HepG2 (cell line): ENCODE results near the gene RCC1. TPM values are rescaled to one million over a fixed set of nuclear protein-coding genes. Genes with fewer than 3 reads are reported as not detected.

Experiments used
- ARNTL ChIP-seq: sonication (generic); formaldehyde crosslinking; IDR thresholded peaks from 2 replicates; pipeline ENCODE4 v1.4.0; 2020; ENCODE audit warnings: mild to moderate bottlenecking, missing genetic modification reagents
- FOXP1 ChIP-seq, 2 experiments: fragments of 450-650 bp in 1 of 2; IDR thresholded peaks; 2 replicates each; pipeline ENCODE4 v1.6.1; 2017 to 2018; ENCODE audit warnings: antibody characterized with exemption in 1 of 2
- FOXP4 ChIP-seq: sonication (generic); formaldehyde crosslinking; IDR thresholded peaks from 2 replicates; pipeline ENCODE4 v1.4.0; 2020; ENCODE audit warnings: missing genetic modification reagents
- HOXD1 ChIP-seq: sonication (generic); formaldehyde crosslinking; IDR thresholded peaks from 2 replicates; pipeline ENCODE4 v1.5.0; 2020; ENCODE audit warnings: missing genetic modification reagents
- IRF2 ChIP-seq: IDR thresholded peaks from 2 replicates; pipeline ENCODE4 v1.6.1; 2018; ENCODE audit warnings: missing genetic modification reagents, missing compliant biosample characterization
- MTA3 ChIP-seq: sonication (generic); formaldehyde crosslinking; IDR thresholded peaks from 2 replicates; pipeline ENCODE4 v1.4.0; 2020; ENCODE audit warnings: missing genetic modification reagents
- NFKB2 ChIP-seq: sonication (generic); formaldehyde crosslinking; IDR thresholded peaks from 2 replicates; pipeline ENCODE4 v1.4.0; 2020; ENCODE audit warnings: missing genetic modification reagents, borderline replicate concordance
- NFYC ChIP-seq: IDR thresholded peaks from 2 replicates; pipeline ENCODE4 v1.6.1; 2016; ENCODE audit warnings: missing genetic modification reagents, missing compliant biosample characterization
- PHF5A ChIP-seq: IDR thresholded peaks from one replicate; pipeline ENCODE4 v1.6.1; 2018; ENCODE audit warnings: low read depth, missing genetic modification reagents; ENCODE audit not compliant: unreplicated experiment
- TRAFD1 ChIP-seq: sonication (generic); formaldehyde crosslinking; IDR thresholded peaks from 2 replicates; pipeline ENCODE4 v1.5.1; 2020; ENCODE audit warnings: missing genetic modification reagents, mild to moderate bottlenecking, borderline replicate concordance
- UBTF ChIP-seq: sonication (generic); formaldehyde crosslinking; IDR thresholded peaks from 2 replicates; pipeline ENCODE4 v1.4.0; 2020; ENCODE audit warnings: mild to moderate bottlenecking, missing genetic modification reagents
- ZKSCAN8 ChIP-seq: IDR thresholded peaks from 2 replicates; pipeline ENCODE4 v1.6.1; 2016; ENCODE audit warnings: borderline replicate concordance, missing genetic modification reagents, missing compliant biosample characterization
- ZNF20 ChIP-seq: sonication (generic); formaldehyde crosslinking; IDR thresholded peaks from 2 replicates; pipeline ENCODE4 v1.4.0; 2020; ENCODE audit warnings: mild to moderate bottlenecking, moderate library complexity, missing genetic modification reagents
- ZNF260 ChIP-seq: sonication (generic); formaldehyde crosslinking; IDR thresholded peaks from 2 replicates; pipeline ENCODE4 v1.4.0; 2020; ENCODE audit warnings: missing genetic modification reagents, low read depth, mild to moderate bottlenecking, borderline replicate concordance
- ZNF546 ChIP-seq: sonication (generic); formaldehyde crosslinking; conservative IDR thresholded peaks from 2 replicates; pipeline ENCODE4 v1.8.1; 2023; ENCODE audit warnings: mild to moderate bottlenecking, missing genetic modification reagents
- ZNF770 ChIP-seq: sonication (generic); formaldehyde crosslinking; IDR thresholded peaks from 2 replicates; pipeline ENCODE4 v1.5.0; 2020; ENCODE audit warnings: mild to moderate bottlenecking, missing genetic modification reagents
- ZSCAN5A ChIP-seq: sonication (generic); formaldehyde crosslinking; IDR thresholded peaks from 2 replicates; pipeline ENCODE4 v1.8.0; 2022; ENCODE audit warnings: mild to moderate bottlenecking, missing genetic modification reagents, borderline replicate concordance
- polyA plus RNA-seq, 8 experiments: library from polyadenylated mRNA; depleted of rRNA in 3 of 8; stranded (reverse) in 7 of 8; unstranded in 1 of 8; fragments of >200 nt; fragmentation: Illumina TruSeq in 4 of 8; extraction: Trizol in 4 of 8; gene quantifications; 2 replicates each; pipeline versions ENCODE4 v1.2.1 to v1.2.3, GENCODE V29; 2011 to 2016; ENCODE audit warnings: low read depth in 4 of 8, missing spikeins in 1 of 8, mixed read lengths in 1 of 8; ENCODE audit not compliant: insufficient read depth in 1 of 8
- total RNA-seq, 5 experiments: library from RNA; depleted of rRNA; stranded (reverse); fragments of >200 nt; fragmentation: Illumina TruSeq; extraction: Trizol; gene quantifications; 2 replicates each; pipeline ENCODE4 v1.2.3, GENCODE V29; 2016; ENCODE audit warnings: low read depth in 1 of 5

The RCC1 gene
- total and polyA plus RNA-seq, 2 of the 13 experiments (the other 11 are each of a cell fraction or from before 2014, with no cell fraction given): 47.2 to 80.8 TPM

GRCh38 chr1:28581531-28582247, 75.8 kb downstream of the RCC1 start (continued):
- peak; percentile 52 for TF ChIP-seq ZKSCAN8 (CRISPR knock-in tag)
- peak; percentile 74 for TF ChIP-seq ZNF770
- peak; percentile 71; the same call in 1 of the 2 replicates for TF ChIP-seq TRAFD1 (CRISPR knock-in tag)
- peak; percentile 92; the same call in 1 of the 2 replicates for TF ChIP-seq ZNF546 (CRISPR knock-in tag)
- peak; percentile 57 for TF ChIP-seq FOXP4 (CRISPR knock-in tag)
- peak; percentile 58; the same call in 1 of the 2 replicates for TF ChIP-seq NFYC (CRISPR knock-in tag)
- 0 out of 2 replicates have a peak, but pooled peaks have one; percentile 32 for TF ChIP-seq ZNF260 (CRISPR knock-in tag)
- peak; percentile 52; the same call in 1 of the 2 replicates for TF ChIP-seq ARNTL (CRISPR knock-in tag)
- no peak for TF ChIP-seq MTA3 (CRISPR knock-in tag)
- peak; percentile 86 for TF ChIP-seq UBTF (CRISPR knock-in tag)
- TF ChIP-seq ZSCAN5A: peak; percentile 80; the same call in 1 of the 2 replicates
- no peak for TF ChIP-seq FOXP1 (IDR thresholded peaks at IDR 0.05)
- TF ChIP-seq FOXP1 (CRISPR knock-in tag; IDR thresholded peaks at IDR 0.05): no peak; the same call in 1 of the 2 replicates
- TF ChIP-seq IRF2: peak; percentile 70; the same call in 1 of the 2 replicates
- peak; percentile 83; the same call in 1 of the 2 replicates for TF ChIP-seq NFKB2
- peak; percentile 72; the same call in 1 of the 2 replicates for TF ChIP-seq HOXD1 (CRISPR knock-in tag)
- TF ChIP-seq PHF5A (CRISPR knock-in tag): no peak
- peak; percentile 80; the same call in 1 of the 2 replicates for TF ChIP-seq ZNF20 (CRISPR knock-in tag)
